ENCODE measurements around the gene KAT8. TPM values are rescaled to one million over a fixed set of nuclear protein-coding genes. Genes with fewer than 3 reads are reported as not detected.

The KAT8 gene
- total and polyA plus RNA-seq, 9 of the 15 experiments (the other 6 are each of a cell fraction or from before 2014, with no cell fraction given) = 10.0 to 98.5 (median 76.4) TPM

DNA sequence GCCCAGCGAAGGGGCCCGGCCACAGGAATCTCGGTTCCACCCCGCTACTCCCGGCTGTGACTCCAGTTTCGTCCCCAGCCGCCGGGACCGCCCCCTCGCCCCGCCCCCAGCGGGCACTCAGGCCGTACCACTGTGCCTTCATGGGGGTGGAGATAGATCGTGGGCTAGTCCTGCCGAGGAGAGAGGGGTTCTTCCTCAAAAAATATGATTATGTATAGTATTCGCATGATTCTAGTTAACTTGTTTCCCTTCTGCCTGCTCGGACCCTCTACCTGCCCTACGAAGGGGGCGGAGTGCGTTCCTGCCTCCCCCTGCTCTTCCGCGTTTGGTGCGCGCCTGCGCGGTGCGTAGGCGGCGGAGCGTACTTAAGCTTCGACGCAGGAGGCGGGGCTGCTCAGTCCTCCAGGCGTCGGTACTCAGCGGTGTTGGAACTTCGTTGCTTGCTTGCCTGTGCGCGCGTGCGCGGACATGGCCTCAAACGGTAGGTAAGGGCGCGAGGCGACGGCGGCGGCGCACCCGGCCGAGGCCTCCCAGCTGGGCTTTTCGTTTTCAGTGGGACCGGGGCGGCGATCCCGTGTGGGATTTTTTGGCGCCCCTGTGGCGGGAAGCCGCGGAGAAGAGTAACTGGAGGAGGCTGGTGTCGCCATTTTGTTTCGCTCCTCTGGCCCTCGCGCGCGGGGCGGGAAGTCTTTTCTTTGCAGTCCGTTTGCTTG is 62.4 kb downstream of the KAT8 start, which contains the start of gene FUS (continued):
- peak; percentile 62; the same call in 1 of the 2 replicates for TF ChIP-seq ZBTB40 (IDR thresholded peaks at IDR 0.05)
- TF ChIP-seq ZBTB40 (CRISPR knock-in tag; IDR thresholded peaks at IDR 0.05) = no peak
- peak; percentile 53 for TF ChIP-seq SOX6 (IDR thresholded peaks at IDR 0.05)
- TF ChIP-seq GTF2A2 (tag; IDR thresholded peaks at IDR 0.05) = peak; percentile 98
- peak; percentile 98 for TF ChIP-seq JUND (IDR thresholded peaks at IDR 0.05; ENCODE audit: borderline replicate concordance, low read depth, low read length)
- no peak for TF ChIP-seq JUND (tag; IDR thresholded peaks at IDR 0.05; ENCODE audit: borderline replicate concordance, low read depth, low read length)
- TF ChIP-seq KLF6 (CRISPR knock-in tag; IDR thresholded peaks at IDR 0.05; ENCODE audit: borderline replicate concordance) = no peak
- TF ChIP-seq, protein P1, sequence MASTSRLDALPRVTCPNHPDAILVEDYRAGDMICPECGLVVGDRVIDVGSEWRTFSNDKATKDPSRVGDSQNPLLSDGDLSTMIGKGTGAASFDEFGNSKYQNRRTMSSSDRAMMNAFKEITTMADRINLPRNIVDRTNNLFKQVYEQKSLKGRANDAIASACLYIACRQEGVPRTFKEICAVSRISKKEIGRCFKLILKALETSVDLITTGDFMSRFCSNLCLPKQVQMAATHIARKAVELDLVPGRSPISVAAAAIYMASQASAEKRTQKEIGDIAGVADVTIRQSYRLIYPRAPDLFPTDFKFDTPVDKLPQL (IDR thresholded peaks at IDR 0.05; ENCODE audit: extremely low read depth, insufficient read length) = peak; percentile 85
- TF ChIP-seq FOXP1 (CRISPR knock-in tag; IDR thresholded peaks at IDR 0.05) = peak; percentile 96
- TF ChIP-seq U2AF2 (optimal IDR thresholded peaks at IDR 0.05; ENCODE audit: low read depth, low read length) = no peak
- TF ChIP-seq, protein P2, sequence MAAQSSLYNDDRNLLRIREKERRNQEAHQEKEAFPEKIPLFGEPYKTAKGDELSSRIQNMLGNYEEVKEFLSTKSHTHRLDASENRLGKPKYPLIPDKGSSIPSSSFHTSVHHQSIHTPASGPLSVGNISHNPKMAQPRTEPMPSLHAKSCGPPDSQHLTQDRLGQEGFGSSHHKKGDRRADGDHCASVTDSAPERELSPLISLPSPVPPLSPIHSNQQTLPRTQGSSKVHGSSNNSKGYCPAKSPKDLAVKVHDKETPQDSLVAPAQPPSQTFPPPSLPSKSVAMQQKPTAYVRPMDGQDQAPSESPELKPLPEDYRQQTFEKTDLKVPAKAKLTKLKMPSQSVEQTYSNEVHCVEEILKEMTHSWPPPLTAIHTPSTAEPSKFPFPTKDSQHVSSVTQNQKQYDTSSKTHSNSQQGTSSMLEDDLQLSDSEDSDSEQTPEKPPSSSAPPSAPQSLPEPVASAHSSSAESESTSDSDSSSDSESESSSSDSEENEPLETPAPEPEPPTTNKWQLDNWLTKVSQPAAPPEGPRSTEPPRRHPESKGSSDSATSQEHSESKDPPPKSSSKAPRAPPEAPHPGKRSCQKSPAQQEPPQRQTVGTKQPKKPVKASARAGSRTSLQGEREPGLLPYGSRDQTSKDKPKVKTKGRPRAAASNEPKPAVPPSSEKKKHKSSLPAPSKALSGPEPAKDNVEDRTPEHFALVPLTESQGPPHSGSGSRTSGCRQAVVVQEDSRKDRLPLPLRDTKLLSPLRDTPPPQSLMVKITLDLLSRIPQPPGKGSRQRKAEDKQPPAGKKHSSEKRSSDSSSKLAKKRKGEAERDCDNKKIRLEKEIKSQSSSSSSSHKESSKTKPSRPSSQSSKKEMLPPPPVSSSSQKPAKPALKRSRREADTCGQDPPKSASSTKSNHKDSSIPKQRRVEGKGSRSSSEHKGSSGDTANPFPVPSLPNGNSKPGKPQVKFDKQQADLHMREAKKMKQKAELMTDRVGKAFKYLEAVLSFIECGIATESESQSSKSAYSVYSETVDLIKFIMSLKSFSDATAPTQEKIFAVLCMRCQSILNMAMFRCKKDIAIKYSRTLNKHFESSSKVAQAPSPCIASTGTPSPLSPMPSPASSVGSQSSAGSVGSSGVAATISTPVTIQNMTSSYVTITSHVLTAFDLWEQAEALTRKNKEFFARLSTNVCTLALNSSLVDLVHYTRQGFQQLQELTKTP (IDR thresholded peaks at IDR 0.05; ENCODE audit: low read depth in 1 of 2, partially characterized antibody in 2 of 2) = peak in 1 of 2 experiments; percentile 83
- TF ChIP-seq RBM22 (IDR thresholded peaks at IDR 0.05; ENCODE audit: low read depth, low read length, poor library complexity, severe bottlenecking) = no peak
- peak; percentile 99 for TF ChIP-seq RBFOX2 (IDR thresholded peaks at IDR 0.05; ENCODE audit: low read depth, low read length)
- no peak for TF ChIP-seq RBM39 (optimal IDR thresholded peaks at IDR 0.05; ENCODE audit: low read depth, low read length)
